ENCODE measurements around the gene LYST. TPM values are rescaled to one million over a fixed set of nuclear protein-coding genes. Genes with fewer than 3 reads are reported as not detected.
"Not testable (repeated sequence)": the region's sequence is repeated elsewhere in the genome, so short reads cannot be mapped to it uniquely, and the experiment has no call there.

The LYST gene
- total RNA-seq, 2 experiments from 2014 or later, result 90.8 to 92.1 TPM

- CTCF ChIA-PET, result interaction anchor here (0.9 kb wide), 1 partner anchor 57 kb away, joined by 3 read pairs; no protein-coding TSS in a partner anchor
- POLR2A ChIA-PET, result no interaction called here
These were observed 228.8 kb downstream of the LYST start for GRCh38 chr1:235637756-235638534.

GRCh38 chr1:235635938-235636662 is 230.6 kb downstream of the LYST start:
- CTCF ChIA-PET, result no interaction called here
- POLR2A ChIA-PET, result no interaction called here

GRCh38 chr1:235632506-235633401 is 234.0 kb downstream of the LYST start:
- ChIA-PET POLR2A (no interaction called here), CTCF (interaction anchor here (0.6 kb wide), 1 partner anchor 10 kb away, joined by 4 read pairs; no protein-coding TSS in a partner anchor)

GRCh38 chr1:235631816-235632215 is 234.9 kb downstream of the LYST start:
- ChIA-PET CTCF (no interaction called here), POLR2A (no interaction called here)

GRCh38 chr1:235628316-235629005 is 238.2 kb downstream of the LYST start:
- POLR2A ChIA-PET, result no interaction called here
- CTCF ChIA-PET, result no interaction called here

GRCh38 chr1:235625831-235626230 is 240.9 kb downstream of the LYST start:
- CTCF ChIA-PET, result no interaction called here
- POLR2A ChIA-PET, result no interaction called here

- ChIA-PET CTCF (no interaction called here), POLR2A (no interaction called here)
These were observed 241.4 kb downstream of the LYST start for GRCh38 chr1:235625340-235625739.

- ChIA-PET POLR2A (no interaction called here), CTCF (no interaction called here)
These were observed 241.9 kb downstream of the LYST start for GRCh38 chr1:235624721-235625333.

GRCh38 chr1:235622936-235623779 is 243.5 kb downstream of the LYST start:
- CTCF ChIA-PET, result interaction anchor here (1.3 kb wide), 1 partner anchor 9 kb away, joined by 3 read pairs; no protein-coding TSS in a partner anchor
- POLR2A ChIA-PET, result no interaction called here

GRCh38 chr1:235619149-235619548 is 247.6 kb downstream of the LYST start:
- CTCF ChIA-PET, POLR2A ChIA-PET: not testable (repeated sequence)

GRCh38 chr1:235617808-235618207 is 248.9 kb downstream of the LYST start:
- ChIA-PET CTCF (interaction anchor here (0.7 kb wide), 1 partner anchor 17 kb away, joined by 3 read pairs; no protein-coding TSS in a partner anchor), POLR2A (no interaction called here)

- ChIA-PET POLR2A (no interaction called here), CTCF (interaction anchor here (0.7 kb wide), 1 partner anchor 16 kb away, joined by 3 read pairs; no protein-coding TSS in a partner anchor)
These were observed 249.6 kb downstream of the LYST start for GRCh38 chr1:235617140-235617539.

GRCh38 chr1:235614442-235614954 is 252.2 kb downstream of the LYST start:
- ChIA-PET POLR2A (interaction anchor here (0.5 kb wide), 1 partner anchor 313 kb away, joined by 3 read pairs; no protein-coding TSS in a partner anchor), CTCF (interaction anchor here (1.5 kb wide), 1 partner anchor 9 kb away, joined by 3 read pairs; no protein-coding TSS in a partner anchor)

GRCh38 chr1:235613602-235614001 is 253.1 kb downstream of the LYST start:
- ChIA-PET CTCF (interaction anchor here (1.5 kb wide), 1 partner anchor 10 kb away, joined by 3 read pairs; no protein-coding TSS in a partner anchor), POLR2A (no interaction called here)

- CTCF ChIA-PET, result no interaction called here
- POLR2A ChIA-PET, result no interaction called here
These were observed 253.9 kb downstream of the LYST start for GRCh38 chr1:235612761-235613160.

Measured in activated CD8-positive, alpha-beta memory T cell treated with anti-CD3 and anti-CD28 coated beads for 36 hours (primary cell).